Keratinocyte (primary cell): ENCODE results near the gene CACHD1.

Experiments
- EZH2 ChIP-seq: IDR thresholded peaks from one replicate; pipeline ENCODE4 v1.6.1; 2012; ENCODE audit warnings: inconsistent platforms, mild to moderate bottlenecking, low read length, moderate library complexity
- TF ChIP-seq, protein P1 (sequence below), 3 experiments: IDR thresholded peaks in 1 of 3; conservative IDR thresholded peaks in 1 of 3; optimal IDR thresholded peaks in 1 of 3; 2 replicates in 2 of 3; 3 replicates in 1 of 3; pipeline versions ENCODE3 to v1.5.1; 2011; ENCODE audit warnings: low read length in 3 of 3, mild to moderate bottlenecking in 3 of 3, moderate library complexity in 2 of 3, control low read depth in 1 of 3, inconsistent platforms in 1 of 3; ENCODE audit not compliant: insufficient read depth in 2 of 3; ENCODE audit errors: extremely low read depth in 1 of 3

- TF ChIP-seq, protein P1, sequence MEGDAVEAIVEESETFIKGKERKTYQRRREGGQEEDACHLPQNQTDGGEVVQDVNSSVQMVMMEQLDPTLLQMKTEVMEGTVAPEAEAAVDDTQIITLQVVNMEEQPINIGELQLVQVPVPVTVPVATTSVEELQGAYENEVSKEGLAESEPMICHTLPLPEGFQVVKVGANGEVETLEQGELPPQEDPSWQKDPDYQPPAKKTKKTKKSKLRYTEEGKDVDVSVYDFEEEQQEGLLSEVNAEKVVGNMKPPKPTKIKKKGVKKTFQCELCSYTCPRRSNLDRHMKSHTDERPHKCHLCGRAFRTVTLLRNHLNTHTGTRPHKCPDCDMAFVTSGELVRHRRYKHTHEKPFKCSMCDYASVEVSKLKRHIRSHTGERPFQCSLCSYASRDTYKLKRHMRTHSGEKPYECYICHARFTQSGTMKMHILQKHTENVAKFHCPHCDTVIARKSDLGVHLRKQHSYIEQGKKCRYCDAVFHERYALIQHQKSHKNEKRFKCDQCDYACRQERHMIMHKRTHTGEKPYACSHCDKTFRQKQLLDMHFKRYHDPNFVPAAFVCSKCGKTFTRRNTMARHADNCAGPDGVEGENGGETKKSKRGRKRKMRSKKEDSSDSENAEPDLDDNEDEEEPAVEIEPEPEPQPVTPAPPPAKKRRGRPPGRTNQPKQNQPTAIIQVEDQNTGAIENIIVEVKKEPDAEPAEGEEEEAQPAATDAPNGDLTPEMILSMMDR (optimal IDR thresholded peaks at IDR 0.05 in 1 of 3, IDR thresholded peaks at IDR 0.05 in 1 of 3, conservative IDR thresholded peaks at IDR 0.05 in 1 of 3; ENCODE audit: extremely low read depth in 1 of 3, insufficient read depth in 2 of 3, low read length in 3 of 3), result no peak
- TF ChIP-seq EZH2, result no peak
These were observed 36.2 kb upstream of the CACHD1 start for GRCh38 chr1:64433747-64434146.
